ENCODE results near the gene VPS41.
"Not testable (repeated sequence)": the region's sequence is repeated elsewhere in the genome, so short reads cannot be mapped to it uniquely, and the experiment has no call there.

The VPS41 gene

DNA sequence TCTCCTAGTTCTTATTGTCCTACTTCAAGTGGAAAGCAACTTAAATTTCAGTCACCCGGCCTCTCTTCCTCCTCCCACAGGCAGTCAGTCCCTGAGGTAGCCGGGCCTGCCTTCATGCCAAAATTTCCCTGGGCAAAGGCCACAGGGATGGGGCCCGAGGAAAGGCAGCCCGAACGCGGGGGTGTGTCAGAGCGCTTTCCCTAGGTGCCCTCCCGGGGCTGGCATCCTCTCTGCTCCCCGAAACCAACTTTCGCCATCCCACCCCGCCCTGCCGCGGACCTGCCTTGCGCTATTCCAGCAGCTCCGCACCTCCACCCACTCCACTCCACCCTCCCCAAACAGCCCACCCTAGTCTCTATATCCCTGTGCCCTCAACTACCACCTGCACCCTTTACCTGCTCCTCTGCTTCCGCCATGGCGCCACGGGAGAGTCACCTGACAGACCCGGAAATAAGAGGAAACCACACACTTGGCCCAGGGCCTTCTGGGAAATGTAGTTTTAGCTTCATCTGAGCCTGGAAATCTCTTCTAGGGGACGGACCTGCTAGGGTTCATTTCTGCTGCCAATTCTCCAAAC is at the start of gene VPS41:
Gene VPS41 (minus strand): TSS at position 433 of the 577 bp plus-strand sequence. CDS start 17 bp downstream, at position 416.
- peaks cover 21% of the 10 kb centered on the region for H3K4me1 Mint-ChIP-seq
- DNase-seq (ENCODE audit: low spot score in 2 of 2) (peak; percentile 58 to 67), ATAC-seq (ENCODE audit: low read depth) (peak; percentile 99)
- peak within 1 kb of the TSS; percentile 97 for H3K4me3 Mint-ChIP-seq
- H3K27me3 Mint-ChIP-seq: no peaks in the 10 kb centered on the region
- peaks cover 1% of the 10 kb centered on the region for H3K36me3 Mint-ChIP-seq
- no peaks in the 10 kb centered on the region for H3K9me3 Mint-ChIP-seq
- H3K27ac Mint-ChIP-seq: peak within 1 kb of the TSS; percentile 93

DNA sequence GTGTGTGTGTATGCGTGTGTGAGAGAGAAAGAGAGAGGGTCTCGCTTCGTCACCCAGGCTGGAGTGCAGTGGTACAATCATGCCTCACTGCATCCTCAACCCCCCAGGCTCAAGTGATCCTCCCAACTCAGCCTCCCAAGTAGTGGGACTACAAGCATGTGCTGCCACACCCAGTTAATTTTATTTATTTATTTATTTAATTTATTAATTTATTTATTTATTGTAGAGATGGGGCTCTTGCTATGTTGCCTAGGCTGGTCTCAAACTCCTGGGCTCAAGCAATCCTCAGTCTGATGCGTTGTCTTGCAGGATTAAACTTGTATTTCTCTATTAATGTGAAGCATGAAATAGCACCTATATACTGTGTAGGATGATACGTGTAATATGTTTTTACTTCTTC is 46.9 kb upstream of the VPS41 start:
- ATAC-seq (ENCODE audit: low read depth): no peak
- no peak overlapping the region for H3K4me3 Mint-ChIP-seq
- no peaks in the 10 kb centered on the region for H3K9me3 Mint-ChIP-seq
- no peaks in the 10 kb centered on the region for H3K4me1 Mint-ChIP-seq
- no peak overlapping the region for H3K27ac Mint-ChIP-seq
- peaks cover 9% of the 10 kb centered on the region for H3K27me3 Mint-ChIP-seq
- DNase-seq (ENCODE audit: low spot score in 2 of 2): no peak
- H3K36me3 Mint-ChIP-seq: no peaks in the 10 kb centered on the region

DNA sequence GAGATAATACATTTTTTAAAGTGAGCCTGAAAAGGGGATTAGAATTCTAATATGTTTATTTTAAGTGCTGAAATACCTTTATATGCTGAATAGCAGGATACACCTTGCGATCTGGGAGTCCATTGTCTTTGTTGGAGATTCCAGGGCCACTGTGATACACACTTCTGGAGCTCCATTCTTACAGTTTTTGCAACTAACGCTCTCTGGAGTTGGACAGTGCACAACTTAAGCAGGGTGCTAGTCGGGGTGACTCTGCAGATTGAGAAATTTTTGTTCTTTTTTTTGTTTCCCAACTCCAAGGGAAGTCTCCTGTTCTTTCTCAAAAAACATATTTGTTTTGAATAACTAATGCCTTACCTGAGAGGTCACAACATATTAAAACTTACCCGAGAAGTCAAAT is 45.0 kb upstream of the VPS41 start:
- no peaks in the 10 kb centered on the region for H3K36me3 Mint-ChIP-seq
- no peak for ATAC-seq (ENCODE audit: low read depth)
- H3K9me3 Mint-ChIP-seq: no peaks in the 10 kb centered on the region
- H3K27ac Mint-ChIP-seq: no peak overlapping the region
- H3K4me3 Mint-ChIP-seq: no peak overlapping the region
- peaks cover 9% of the 10 kb centered on the region for H3K27me3 Mint-ChIP-seq
- DNase-seq (ENCODE audit: low spot score in 2 of 2): no peak
- no peaks in the 10 kb centered on the region for H3K4me1 Mint-ChIP-seq

DNA sequence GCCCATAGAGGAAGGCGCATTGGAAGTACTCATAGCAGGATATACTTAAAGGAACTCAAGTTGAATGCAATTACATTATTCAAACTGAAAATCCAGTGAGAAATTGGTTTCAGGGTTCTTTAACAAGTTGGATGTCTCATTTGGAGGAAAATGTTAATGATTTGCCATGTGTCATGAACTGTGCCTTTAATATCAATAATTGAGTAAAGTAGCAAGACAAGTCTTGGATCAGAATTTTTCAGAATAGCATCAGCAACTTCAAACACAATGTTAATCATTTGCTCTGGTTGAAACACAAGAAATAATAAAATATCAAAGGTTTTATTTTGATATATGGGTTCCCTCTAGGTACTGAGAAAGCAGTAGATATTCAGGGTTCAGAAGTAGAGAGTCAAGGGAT is 44.2 kb upstream of the VPS41 start:
- Mint-ChIP-seq H3K4me3 (no peak overlapping the region), H3K4me1 (no peaks in the 10 kb centered on the region), H3K9me3 (no peaks in the 10 kb centered on the region), H3K27ac (no peak overlapping the region), H3K27me3 (peaks cover 9% of the 10 kb centered on the region), H3K36me3 (no peaks in the 10 kb centered on the region)
- ATAC-seq (ENCODE audit: low read depth) (no peak), DNase-seq (ENCODE audit: low spot score in 2 of 2) (no peak)

DNA sequence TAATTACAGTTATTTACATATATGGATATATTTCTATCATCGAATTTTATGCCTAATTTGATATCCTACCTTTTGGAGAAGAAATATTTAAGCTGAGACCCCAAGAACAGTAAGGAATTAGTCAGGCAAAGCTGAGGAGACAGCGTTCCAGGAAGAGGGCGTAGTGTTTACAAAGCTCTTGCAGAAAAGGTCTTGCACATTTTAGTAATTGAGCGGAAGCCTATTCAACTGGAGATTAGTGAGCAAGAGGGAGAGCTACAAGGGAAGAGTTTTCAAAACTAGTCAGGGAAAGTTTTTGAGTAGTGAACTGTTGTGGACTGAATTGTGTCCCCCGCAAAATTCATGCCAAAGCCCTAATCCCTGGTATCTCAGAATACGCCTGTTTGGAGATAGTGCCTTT is 42.2 kb upstream of the VPS41 start:
- Mint-ChIP-seq H3K4me3 (no peak overlapping the region), H3K9me3 (no peaks in the 10 kb centered on the region), H3K27ac (no peak overlapping the region), H3K27me3 (peaks cover 8% of the 10 kb centered on the region), H3K4me1 (no peaks in the 10 kb centered on the region), H3K36me3 (no peaks in the 10 kb centered on the region)
- DNase-seq (ENCODE audit: low spot score in 2 of 2): no peak
- ATAC-seq (ENCODE audit: low read depth): no peak

DNA sequence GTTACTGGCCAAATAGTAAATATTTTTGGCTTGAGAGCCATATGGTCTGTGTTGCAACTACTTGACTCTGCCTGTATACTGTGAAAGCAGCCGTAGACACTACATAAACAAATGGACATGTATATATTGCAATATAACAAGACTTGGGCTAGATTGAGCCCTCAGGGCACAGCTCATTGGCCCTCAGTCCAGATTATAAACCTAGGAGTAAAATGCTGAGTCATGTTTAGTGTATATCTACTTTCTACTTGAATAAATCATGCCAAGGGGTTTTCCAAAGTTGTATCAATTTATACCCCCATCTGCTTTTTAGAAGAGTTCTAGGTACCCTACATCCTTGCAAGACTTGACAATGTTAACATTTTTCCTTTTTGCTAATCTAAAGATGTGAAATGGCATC is 41.3 kb upstream of the VPS41 start:
- no peaks in the 10 kb centered on the region for H3K4me1 Mint-ChIP-seq
- peaks cover 8% of the 10 kb centered on the region for H3K27me3 Mint-ChIP-seq
- no peak overlapping the region for H3K27ac Mint-ChIP-seq
- no peaks in the 10 kb centered on the region for H3K36me3 Mint-ChIP-seq
- no peaks in the 10 kb centered on the region for H3K9me3 Mint-ChIP-seq
- no peak overlapping the region for H3K4me3 Mint-ChIP-seq
- DNase-seq (ENCODE audit: low spot score in 2 of 2): no peak
- no peak for ATAC-seq (ENCODE audit: low read depth)

DNA sequence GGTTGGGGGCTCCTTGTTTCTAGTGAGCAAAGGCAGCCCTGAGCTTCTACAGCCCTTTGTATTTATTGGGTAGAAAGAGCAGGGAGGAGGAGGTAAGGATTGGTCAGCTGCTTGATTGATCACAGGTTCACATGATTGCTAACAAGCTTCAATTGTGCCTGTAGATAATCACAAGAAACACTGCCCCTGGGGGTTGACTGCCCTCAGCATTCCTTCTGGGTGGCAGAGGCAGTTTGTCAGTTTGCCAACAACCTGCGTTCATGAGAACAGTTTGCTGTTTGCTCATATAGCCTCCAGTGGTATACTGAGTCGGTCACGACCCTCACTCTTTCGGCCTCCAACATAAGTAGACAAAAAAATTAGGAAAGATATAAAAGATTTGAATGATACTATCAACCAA is 38.5 kb upstream of the VPS41 start:
- H3K4me1 Mint-ChIP-seq; H3K27ac Mint-ChIP-seq; H3K9me3 Mint-ChIP-seq; H3K36me3 Mint-ChIP-seq; H3K27me3 Mint-ChIP-seq; ATAC-seq (ENCODE audit: low read depth); DNase-seq (ENCODE audit: low spot score in 2 of 2); H3K4me3 Mint-ChIP-seq: not testable (repeated sequence)

DNA sequence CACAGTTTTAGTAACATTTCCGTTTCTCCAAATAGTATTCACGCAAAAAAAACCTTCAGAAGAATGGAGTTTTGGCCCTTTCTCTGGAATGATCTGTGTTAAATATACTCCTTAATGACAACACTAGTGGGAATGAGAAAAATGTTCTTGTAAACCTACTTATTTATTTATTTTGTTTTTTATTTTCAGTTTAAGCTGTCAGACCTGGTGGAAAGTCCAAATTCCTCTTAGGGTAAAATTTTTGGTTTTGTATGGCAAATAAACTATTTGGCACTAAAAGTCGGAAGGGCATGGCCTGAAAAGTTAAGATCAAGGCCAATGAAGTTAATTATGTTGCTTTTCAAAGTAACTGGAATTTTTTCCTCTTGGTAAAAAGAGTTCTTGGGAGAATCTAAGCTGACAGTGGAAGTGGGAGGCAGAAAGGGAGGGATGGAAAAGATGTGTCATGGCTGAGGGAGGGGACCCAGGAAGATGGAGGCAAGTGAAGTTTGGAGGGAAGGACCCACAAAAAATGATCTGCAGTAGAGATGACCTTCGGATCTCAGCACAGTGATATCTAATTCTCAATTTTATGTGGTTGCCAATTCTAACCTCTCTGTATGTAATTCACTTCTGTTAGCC is 33.5 kb upstream of the VPS41 start:
- Mint-ChIP-seq H3K4me1 (no peaks in the 10 kb centered on the region), H3K27ac (no peak overlapping the region), H3K36me3 (no peaks in the 10 kb centered on the region), H3K9me3 (no peaks in the 10 kb centered on the region), H3K27me3 (peaks cover 8% of the 10 kb centered on the region), H3K4me3 (no peak overlapping the region)
- ATAC-seq (ENCODE audit: low read depth) (no peak), DNase-seq (ENCODE audit: low spot score in 2 of 2) (no peak)

DNA sequence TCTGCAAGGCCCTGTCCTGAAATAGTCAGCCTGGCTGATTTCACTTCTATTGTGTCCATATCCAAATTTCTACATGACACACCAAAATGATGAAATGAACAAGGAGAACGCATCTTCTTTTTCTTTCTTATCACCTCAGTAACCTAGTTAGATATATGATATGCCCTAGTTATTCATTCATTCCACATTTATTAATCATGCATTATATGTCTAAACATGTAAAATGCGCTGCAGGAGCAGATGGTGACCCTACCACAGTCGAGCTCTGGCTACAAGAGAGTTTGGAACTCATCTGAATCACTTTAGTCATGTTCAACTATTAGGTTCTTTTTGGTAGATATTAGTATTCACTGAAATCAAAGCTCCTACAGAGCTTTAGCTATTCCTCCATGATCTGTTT is 31.8 kb upstream of the VPS41 start:
- DNase-seq (ENCODE audit: low spot score in 2 of 2): no peak
- Mint-ChIP-seq H3K4me1 (no peaks in the 10 kb centered on the region), H3K36me3 (no peaks in the 10 kb centered on the region), H3K27ac (no peak overlapping the region), H3K4me3 (no peak overlapping the region), H3K9me3 (no peaks in the 10 kb centered on the region), H3K27me3 (peaks cover 11% of the 10 kb centered on the region)
- ATAC-seq (ENCODE audit: low read depth): no peak

DNA sequence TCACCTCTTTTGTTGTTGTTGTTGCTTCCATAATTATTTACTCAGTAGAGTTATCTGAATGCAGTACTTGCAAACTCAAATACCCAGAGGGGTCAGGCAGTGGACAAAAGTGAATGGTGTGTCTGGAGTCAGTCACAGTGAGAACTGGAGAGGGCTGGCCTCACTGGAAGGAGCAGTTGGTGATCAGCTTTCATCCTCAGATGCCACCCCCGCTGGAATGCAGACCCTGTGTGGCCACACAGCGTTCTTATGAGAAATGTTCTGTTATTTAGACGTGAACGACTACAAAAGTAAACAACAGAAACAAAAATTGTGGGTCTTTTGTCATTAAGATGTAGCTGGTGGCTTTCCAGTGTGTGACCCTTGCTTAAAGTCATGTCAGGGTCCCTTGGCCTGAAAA is 29.6 kb upstream of the VPS41 start:
- DNase-seq (ENCODE audit: low spot score in 2 of 2) (no peak), ATAC-seq (ENCODE audit: low read depth) (no peak)
- no peaks in the 10 kb centered on the region for H3K36me3 Mint-ChIP-seq
- H3K27ac Mint-ChIP-seq: no peak overlapping the region
- no peaks in the 10 kb centered on the region for H3K9me3 Mint-ChIP-seq
- no peak overlapping the region for H3K4me3 Mint-ChIP-seq
- no peaks in the 10 kb centered on the region for H3K4me1 Mint-ChIP-seq
- H3K27me3 Mint-ChIP-seq: peaks cover 11% of the 10 kb centered on the region

DNA sequence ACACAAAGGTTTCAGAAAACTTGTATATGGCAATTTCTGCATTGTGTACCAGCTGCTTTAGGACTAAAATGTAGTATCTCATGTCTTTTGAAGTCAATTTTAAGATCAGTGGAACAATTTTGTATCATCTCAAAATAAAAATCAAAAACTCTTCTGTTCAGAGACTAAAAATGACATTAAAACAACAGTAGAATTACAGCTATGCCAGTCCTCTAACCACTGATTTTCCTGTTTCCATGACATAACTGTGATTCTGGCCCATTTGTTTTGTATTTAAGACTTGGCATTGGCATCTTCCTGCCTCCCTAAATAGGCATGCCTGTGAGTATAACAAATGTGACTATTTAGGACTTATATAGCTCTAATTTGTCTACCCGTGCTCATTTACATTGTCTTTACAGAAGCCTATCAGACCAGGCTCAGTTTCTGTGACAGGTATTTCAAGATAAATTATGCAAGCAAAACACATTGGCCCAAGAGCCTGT is 29.1 kb upstream of the VPS41 start:
- H3K36me3 Mint-ChIP-seq: no peaks in the 10 kb centered on the region
- no peak overlapping the region for H3K4me3 Mint-ChIP-seq
- ATAC-seq (ENCODE audit: low read depth): no peak
- H3K27ac Mint-ChIP-seq: no peak overlapping the region
- H3K4me1 Mint-ChIP-seq: no peaks in the 10 kb centered on the region
- peaks cover 11% of the 10 kb centered on the region for H3K27me3 Mint-ChIP-seq
- H3K9me3 Mint-ChIP-seq: no peaks in the 10 kb centered on the region
- DNase-seq (ENCODE audit: low spot score in 2 of 2): no peak

DNA sequence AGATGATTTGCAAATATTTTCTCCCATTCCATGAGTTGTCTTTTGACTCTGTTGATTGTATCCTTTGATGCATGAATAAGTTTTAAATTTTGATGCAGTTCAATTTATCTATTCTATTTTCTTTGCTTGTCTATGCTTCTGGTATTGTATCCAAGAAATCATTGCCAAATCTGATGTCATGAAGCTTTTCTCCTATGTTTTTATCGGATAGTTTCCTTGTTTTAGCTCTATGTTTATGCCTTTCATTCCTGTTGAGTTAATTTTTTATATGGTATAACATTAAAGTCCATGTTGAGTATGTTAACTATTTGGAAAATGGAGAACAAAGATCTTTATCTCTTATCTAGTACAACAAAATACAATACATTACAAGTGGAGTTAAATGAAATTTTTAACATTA is 27.6 kb upstream of the VPS41 start:
- Mint-ChIP-seq H3K36me3 (no peaks in the 10 kb centered on the region), H3K9me3 (no peaks in the 10 kb centered on the region), H3K4me3 (no peak overlapping the region), H3K4me1 (peaks cover 3% of the 10 kb centered on the region), H3K27ac (no peak overlapping the region), H3K27me3 (peaks cover 7% of the 10 kb centered on the region)
- ATAC-seq (ENCODE audit: low read depth): no peak
- no peak for DNase-seq (ENCODE audit: low spot score in 2 of 2)

DNA sequence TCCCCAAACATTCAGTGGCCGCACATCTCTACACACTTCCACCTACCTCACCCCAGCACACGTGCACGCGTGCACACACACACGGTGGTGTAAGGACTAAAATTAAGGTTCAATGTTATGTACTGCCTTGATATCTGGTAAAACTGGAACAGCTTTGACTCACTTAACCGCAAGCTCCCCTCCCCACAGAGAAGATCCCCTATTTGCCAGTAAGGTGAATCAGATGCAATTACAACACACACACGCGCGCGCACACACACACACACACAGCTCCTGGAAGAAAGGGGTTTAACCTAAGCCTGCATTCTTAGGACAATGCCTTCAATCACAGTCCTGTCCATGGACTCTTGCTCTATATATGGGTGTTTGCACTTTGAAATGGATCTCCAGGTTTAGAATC is 25.5 kb upstream of the VPS41 start:
- no peaks in the 10 kb centered on the region for H3K9me3 Mint-ChIP-seq
- ATAC-seq (ENCODE audit: low read depth): no peak
- H3K27ac Mint-ChIP-seq: no peak overlapping the region
- H3K27me3 Mint-ChIP-seq: peaks cover 7% of the 10 kb centered on the region
- no peak for DNase-seq (ENCODE audit: low spot score in 2 of 2)
- no peak overlapping the region for H3K4me3 Mint-ChIP-seq
- peaks cover 3% of the 10 kb centered on the region for H3K4me1 Mint-ChIP-seq
- H3K36me3 Mint-ChIP-seq: no peaks in the 10 kb centered on the region

DNA sequence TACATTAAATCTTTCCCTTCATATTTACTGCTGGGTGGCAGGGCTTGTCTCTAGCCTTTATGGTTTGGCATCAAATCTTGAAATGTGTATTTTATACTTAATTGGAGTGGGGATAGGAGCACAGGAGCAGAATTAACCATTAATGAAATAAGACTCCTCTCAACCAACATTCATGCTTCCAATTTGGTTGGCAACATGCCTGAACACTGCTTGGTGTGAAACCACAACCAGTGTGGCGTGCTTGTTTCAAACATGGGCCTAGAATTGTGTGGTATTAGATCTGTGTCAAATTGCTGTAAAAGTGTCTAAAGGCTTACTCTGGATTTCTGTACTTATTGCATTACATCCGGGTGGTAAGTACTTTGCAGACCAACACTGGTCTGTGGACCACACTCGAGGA is 25.1 kb upstream of the VPS41 start:
- Mint-ChIP-seq H3K27me3 (peaks cover 6% of the 10 kb centered on the region), H3K36me3 (no peaks in the 10 kb centered on the region), H3K27ac (no peak overlapping the region), H3K9me3 (no peaks in the 10 kb centered on the region), H3K4me1 (peaks cover 3% of the 10 kb centered on the region), H3K4me3 (no peak overlapping the region)
- ATAC-seq (ENCODE audit: low read depth) (no peak), DNase-seq (ENCODE audit: low spot score in 2 of 2) (no peak)

DNA sequence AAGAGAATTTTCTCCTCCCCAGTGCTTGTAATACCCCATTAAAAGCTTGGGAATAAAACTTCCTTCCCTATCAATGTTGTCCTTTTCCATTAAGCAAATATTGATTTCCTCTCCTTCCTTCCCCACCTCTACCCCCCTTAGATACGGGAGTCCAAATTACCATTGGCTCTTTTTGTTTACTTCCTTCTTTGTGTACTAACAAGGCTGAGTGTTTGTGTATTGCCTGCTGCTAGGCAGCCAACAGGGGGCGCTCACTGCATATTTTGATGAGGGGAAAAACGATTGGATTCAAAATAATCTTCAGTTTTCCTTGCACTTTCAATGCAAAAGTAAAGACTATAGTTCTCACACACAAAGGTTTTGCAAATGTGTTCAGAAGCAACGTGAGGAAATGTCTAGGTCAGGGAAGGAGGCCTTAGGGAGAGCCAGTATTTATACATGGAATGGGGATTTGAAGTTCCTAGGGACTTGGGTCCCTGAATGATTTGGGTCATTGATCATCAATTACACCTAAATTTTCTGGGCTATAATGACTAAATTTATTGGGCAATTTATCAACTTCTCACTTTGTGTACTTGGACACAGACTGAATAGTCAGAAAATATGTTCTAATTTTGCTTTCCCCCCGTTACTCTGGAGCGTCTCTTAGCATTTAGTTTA is 23.6 kb upstream of the VPS41 start:
- Mint-ChIP-seq H3K4me3 (no peak overlapping the region), H3K27ac (no peak overlapping the region), H3K36me3 (no peaks in the 10 kb centered on the region), H3K27me3 (peaks cover 5% of the 10 kb centered on the region), H3K4me1 (peaks cover 3% of the 10 kb centered on the region), H3K9me3 (no peaks in the 10 kb centered on the region)
- peak; percentile 37 for ATAC-seq (ENCODE audit: low read depth)
- peak; percentile 16 to 19 for DNase-seq (ENCODE audit: low spot score in 2 of 2)

Data from memory B cell (primary cell).